Omental fat pad (tissue), 4 donors: ENCODE data around the gene STK4. TPM values are rescaled to one million over a fixed set of nuclear protein-coding genes. Genes with fewer than 3 reads are reported as not detected.

Experiments
- ATAC-seq: fragments of 150-250 bp; one replicate; pipeline ENCODE4 v1.9.1; 2016; ENCODE audit warnings: mild to moderate bottlenecking, moderate library complexity; ENCODE audit not compliant: low FRiP score
- DNase-seq: peaks from one replicate; pipeline ENCODE4 v3.0.0-alpha.2; 2019; ENCODE audit warnings: low spot score
- total RNA-seq, 4 donors: library from RNA; depleted of rRNA; stranded (reverse); fragments of >200 nt; gene quantifications; one replicate each; pipeline ENCODE4 v1.1.0, GENCODE V29; 2016
- TF ChIP-seq, protein P1 (sequence below), 3 donors: fragments of 450-650 bp; IDR thresholded peaks; one replicate each; pipeline ENCODE4 v1.5.1; 2016 to 2017; ENCODE audit warnings: antibody characterized with exemption in 3 of 3, mild to moderate bottlenecking in 3 of 3, moderate library complexity in 2 of 3

STK4 gene
- total RNA-seq, 4 donors from 2014 or later: 26.4 to 51.9 (median 38.6) TPM

GRCh38 chr20:45036044-45036755 lies 69.9 kb downstream of the STK4 start:
- ATAC-seq (no peak), DNase-seq (no peak)
- TF ChIP-seq, protein P1, sequence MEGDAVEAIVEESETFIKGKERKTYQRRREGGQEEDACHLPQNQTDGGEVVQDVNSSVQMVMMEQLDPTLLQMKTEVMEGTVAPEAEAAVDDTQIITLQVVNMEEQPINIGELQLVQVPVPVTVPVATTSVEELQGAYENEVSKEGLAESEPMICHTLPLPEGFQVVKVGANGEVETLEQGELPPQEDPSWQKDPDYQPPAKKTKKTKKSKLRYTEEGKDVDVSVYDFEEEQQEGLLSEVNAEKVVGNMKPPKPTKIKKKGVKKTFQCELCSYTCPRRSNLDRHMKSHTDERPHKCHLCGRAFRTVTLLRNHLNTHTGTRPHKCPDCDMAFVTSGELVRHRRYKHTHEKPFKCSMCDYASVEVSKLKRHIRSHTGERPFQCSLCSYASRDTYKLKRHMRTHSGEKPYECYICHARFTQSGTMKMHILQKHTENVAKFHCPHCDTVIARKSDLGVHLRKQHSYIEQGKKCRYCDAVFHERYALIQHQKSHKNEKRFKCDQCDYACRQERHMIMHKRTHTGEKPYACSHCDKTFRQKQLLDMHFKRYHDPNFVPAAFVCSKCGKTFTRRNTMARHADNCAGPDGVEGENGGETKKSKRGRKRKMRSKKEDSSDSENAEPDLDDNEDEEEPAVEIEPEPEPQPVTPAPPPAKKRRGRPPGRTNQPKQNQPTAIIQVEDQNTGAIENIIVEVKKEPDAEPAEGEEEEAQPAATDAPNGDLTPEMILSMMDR (IDR thresholded peaks at IDR 0.05): no peak

GRCh38 chr20:45037050-45037449 lies 70.7 kb downstream of the STK4 start:
- TF ChIP-seq, protein P1 (IDR thresholded peaks at IDR 0.05): no peak
- peak; percentile 48 for ATAC-seq
- no peak for DNase-seq

- TF ChIP-seq, protein P1 (IDR thresholded peaks at IDR 0.05): no peak
- DNase-seq (no peak), ATAC-seq (no peak)
Measured at GRCh38 chr20:45037635-45038034, 71.3 kb downstream of the STK4 start.

DNA sequence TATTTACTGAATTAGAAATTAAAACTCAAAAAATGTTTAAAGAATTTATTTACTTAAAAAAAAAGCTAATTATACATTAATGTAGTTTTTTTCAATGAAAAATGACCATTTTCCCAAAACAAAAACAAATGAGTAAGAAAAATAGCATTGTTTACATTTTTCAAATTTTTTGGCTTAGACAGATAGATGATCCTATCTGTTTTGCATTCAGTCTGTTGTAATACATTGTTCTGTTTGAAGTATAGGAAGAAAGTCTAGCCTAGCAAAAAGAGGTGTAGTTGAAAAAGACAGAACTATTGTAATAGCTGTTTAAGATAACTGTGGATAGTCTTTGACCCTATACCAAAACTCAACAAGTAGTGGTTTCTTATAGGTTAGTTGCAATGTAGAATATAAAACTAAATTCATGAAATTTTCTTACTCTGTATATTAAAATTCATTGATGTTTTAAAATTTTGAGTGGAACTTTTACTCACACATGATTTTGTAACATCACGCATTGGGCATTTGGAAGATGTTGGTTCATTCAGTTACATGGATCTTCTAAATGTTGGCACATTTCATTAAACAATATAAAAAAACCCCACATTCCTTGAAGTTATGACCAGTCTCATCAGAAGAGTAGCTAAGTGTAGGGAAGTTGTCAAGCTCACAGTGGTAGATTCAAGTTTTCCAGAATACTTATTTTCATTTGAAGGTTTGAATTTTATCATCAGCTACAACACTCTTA lies 72.6 kb downstream of the STK4 start:
- ATAC-seq (no peak), DNase-seq (no peak)
- TF ChIP-seq, protein P1 (IDR thresholded peaks at IDR 0.05): no peak

DNA sequence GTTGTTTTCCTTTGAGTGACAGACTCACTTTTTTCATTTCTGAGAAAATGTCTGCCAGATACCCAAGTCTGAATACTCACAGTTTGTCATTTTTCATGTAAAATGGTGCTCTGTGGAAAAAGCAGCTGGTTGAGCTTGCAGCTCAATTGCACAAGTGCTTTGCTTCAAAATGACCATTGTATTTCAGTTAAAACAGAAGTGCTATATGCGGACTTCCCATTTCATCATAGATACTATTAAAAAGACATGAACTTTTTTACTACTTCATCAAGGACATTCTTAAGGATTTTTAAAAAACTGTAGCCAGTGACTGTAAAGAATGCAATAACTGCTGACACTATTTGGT lies 73.1 kb downstream of the STK4 start:
- DNase-seq (no peak), ATAC-seq (no peak)
- TF ChIP-seq, protein P1 (IDR thresholded peaks at IDR 0.05): no peak

DNA sequence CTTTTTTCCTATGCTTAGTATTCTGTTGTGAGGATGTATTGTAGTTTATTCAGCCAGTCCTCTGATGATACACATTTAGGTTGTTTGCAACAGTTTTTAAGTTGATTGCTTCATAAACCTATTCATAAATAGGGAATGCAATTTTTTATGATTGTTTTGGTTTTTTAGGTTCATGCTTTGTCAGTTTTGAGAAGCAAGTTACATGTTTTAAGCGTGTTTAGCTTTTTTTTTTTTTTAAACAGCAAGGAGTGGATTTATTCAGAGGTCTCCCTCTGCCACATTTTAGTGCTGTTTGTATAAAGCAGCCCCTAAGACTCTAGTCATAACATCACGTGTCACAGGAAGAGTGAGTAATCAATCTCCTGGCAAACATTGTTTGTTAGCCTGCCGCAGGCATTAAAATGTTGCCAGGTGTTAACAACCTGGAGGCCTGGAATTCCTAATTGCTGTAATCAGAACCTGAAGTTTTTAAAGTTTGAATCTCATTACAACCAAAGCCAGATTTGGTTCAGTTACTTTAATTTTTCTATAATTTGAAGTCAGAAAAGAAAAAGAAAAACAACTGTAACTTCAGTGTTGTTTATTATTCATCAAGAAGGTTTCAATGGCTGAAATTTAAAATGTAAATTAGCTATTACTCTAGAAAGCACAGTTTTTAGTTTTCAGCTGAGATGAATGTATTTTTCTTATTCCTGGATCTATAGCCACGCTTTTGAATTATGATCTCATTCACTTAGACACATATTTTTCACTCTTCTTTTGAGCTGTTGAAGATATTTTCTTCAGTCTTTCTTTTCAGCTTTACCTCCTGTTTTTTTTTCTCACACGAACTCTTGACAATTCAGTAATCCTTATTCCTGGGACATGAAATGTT lies 75.4 kb downstream of the STK4 start:
- DNase-seq: no peak
- no peak for ATAC-seq
- TF ChIP-seq, protein P1 (IDR thresholded peaks at IDR 0.05): no peak
